Left renal cortex interstitium (tissue), 4 donors: Measurements from ENCODE around the gene PPP1R1B. TPM values are rescaled to one million over a fixed set of nuclear protein-coding genes. Genes with fewer than 3 reads are reported as not detected.

Experiments used
- DNase-seq, 4 donors: peaks; one replicate each; pipeline ENCODE4 v3.0.0-alpha.2; 2013; ENCODE audit warnings: low read depth in 4 of 4, low spot score in 2 of 4, missing footprints in 1 of 4
- polyA plus RNA-seq, 4 donors: library from polyadenylated mRNA; unstranded; fragments of 120-200 nt; gene quantifications; one replicate each; pipeline ENCODE4 v1.2.1, GENCODE V29; 2013; ENCODE audit not compliant: insufficient read length in 4 of 4

PPP1R1B gene
- polyA plus RNA-seq, 4 donors, result 10.9 to 19.8 (median 14.1) TPM

GRCh38 chr17:39600288-39600996 lies 26.3 kb upstream of the PPP1R1B start:
- no peak for DNase-seq

GRCh38 chr17:39600997-39601597 lies 25.7 kb upstream of the PPP1R1B start:
- no peak for DNase-seq

- no peak for DNase-seq
Observed at GRCh38 chr17:39601758-39602532, 24.8 kb upstream of the PPP1R1B start.

- DNase-seq, result no peak
Observed at GRCh38 chr17:39602533-39603303, 24.0 kb upstream of the PPP1R1B start.

GRCh38 chr17:39603304-39604016 lies 23.3 kb upstream of the PPP1R1B start:
- DNase-seq, result no peak

- no peak for DNase-seq
Observed at GRCh38 chr17:39604911-39605491, 21.8 kb upstream of the PPP1R1B start.

GRCh38 chr17:39605492-39606433 lies 21.0 kb upstream of the PPP1R1B start:
- DNase-seq, result no peak

GRCh38 chr17:39606434-39607056 lies 20.2 kb upstream of the PPP1R1B start:
- DNase-seq, result no peak

- DNase-seq, result no peak
Observed at GRCh38 chr17:39607057-39607850, 19.5 kb upstream of the PPP1R1B start.

DNA sequence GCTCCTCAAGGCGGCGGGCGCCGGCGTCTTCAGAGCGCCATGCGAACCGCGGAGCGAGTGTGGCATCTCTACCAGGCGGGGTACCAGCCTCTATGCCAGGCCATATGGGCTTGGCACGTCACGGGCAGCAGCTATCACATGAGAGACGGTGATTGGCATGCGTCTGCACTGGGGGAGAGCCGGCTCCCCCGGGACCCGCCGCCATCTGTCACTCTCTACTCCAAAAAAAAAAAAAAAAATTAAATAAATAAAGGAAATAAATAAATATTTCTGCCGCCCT lies 19.0 kb upstream of the PPP1R1B start, which contains the start of gene NEUROD2:
Gene NEUROD2 (minus strand): TSS at position 70 of the 280 bp plus-strand sequence. CDS start 1,321 bp downstream, outside the sequence.
- DNase-seq, result no peak

GRCh38 chr17:39608142-39608981 lies 18.4 kb upstream of the PPP1R1B start:
- no peak for DNase-seq

DNA sequence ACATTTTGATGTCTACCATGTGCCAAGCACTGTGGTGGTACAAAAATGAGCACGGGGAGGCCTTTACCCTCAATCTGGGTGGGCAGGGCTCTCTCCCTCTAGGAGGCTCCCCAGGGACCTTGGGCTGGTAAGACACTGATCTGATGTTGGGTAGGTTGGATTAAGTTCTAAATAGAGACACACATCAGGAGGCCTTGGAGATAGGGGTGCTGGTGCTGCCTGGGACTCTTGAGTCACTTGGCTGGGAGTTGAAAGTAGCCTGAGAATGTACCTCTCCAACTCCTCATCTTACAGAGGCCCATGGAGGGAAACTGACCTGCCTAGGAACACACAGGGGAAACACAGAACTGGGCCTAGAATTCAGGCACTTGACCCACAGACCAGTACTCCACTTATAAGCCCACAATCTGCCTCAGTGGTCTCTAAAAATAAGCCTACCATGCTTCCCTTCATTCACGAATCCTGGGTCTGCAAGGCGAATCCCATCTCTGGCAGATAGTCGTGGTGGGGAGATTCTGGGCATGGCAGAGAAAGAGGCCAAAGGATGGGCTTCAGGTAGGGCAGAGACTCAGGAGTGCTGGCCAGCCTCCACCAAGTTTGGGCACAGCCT lies 17.2 kb upstream of the PPP1R1B start:
- no peak for DNase-seq

- DNase-seq, result no peak
Observed at GRCh38 chr17:39611401-39612112, 15.2 kb upstream of the PPP1R1B start.

DNA sequence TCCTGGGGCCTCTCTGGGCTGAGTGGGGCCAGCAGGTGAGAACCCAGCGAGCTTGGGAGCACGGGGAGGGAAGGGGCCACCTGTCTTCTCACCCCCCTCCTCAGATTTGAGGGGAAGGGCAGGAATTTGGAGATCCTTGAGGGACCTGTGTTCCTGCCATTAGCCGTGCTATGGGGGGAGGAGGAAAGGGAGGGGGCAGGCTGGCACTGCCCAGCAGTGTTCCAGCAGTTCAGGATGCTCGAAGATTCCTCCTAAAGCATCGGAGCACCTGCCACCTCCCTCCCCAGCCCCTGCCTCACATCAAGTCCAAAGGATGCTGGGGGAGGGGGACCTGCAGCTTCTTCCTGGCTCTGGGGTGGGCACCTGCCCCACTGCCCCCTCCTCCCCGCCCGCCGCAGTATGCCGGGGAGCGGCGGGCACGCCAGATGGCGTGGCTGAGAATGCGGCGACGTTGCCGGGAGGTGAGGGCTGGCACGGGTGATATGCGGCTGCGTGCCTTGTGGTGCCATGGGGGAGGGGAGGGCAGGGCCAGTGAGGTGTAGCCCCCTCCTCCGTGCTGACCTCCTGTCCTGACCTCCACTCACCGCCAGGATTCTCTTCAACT lies 14.4 kb upstream of the PPP1R1B start:
- no peak for DNase-seq

DNA sequence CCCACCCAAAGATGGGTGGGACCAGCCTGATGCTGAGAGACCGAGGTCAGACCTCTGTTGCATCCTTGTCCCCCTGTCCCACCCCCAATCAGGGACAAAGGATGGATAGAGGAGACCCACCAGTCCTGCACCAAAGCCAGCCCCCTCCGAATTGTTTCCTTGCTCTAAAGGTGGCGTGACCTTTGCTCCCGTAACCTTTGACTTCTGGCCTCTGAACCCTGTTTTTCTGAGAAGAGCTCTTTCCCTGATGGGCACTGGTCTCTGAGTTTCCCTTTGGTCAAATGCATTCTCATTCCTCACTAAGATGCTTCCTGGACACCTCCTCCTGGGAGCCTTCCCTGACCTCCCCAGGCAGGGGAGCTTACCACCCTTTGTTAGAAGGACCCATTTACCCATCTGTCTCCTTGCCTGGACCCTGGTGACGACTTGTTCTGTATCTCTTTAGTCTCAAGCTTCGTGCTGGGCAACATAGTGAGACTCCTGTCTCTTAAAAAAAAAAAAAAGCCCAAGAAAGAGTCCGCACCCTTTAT lies 13.8 kb upstream of the PPP1R1B start:
- no peak for DNase-seq
